BJ (cell line): ENCODE data around the gene KSR1. TPM values are rescaled to one million over a fixed set of nuclear protein-coding genes. Genes with fewer than 3 reads are reported as not detected.
"Not testable (repeated sequence)": the region's sequence is repeated elsewhere in the genome, so short reads cannot be mapped to it uniquely, and the experiment has no call there.

Experiments used
- CTCF ChIA-PET: fragments of 350-600 bp; formaldehyde crosslinking; extraction: SDS; loops from one replicate; lab custom pipeline; 2021; ENCODE audit warnings: antibody characterized with exemption, inconsistent platforms; lab: Yijun Ruan, JAX
- POLR2A ChIA-PET: fragments of 300-600 bp; sonication (Branson Sonifier 250); formaldehyde crosslinking; extraction: SDS; loops from one replicate; lab custom pipeline; 2021; ENCODE audit warnings: antibody characterized with exemption; lab: Charles Lee
- DNase-seq: peaks from one replicate; pipeline ENCODE4 v3.0.0-alpha.2; 2011; ENCODE audit warnings: low read depth
- H3K27me3 ChIP-seq: 2 replicates; pipeline ENCODE4 v1.6.0; 2011; ENCODE audit warnings: low read length; ENCODE audit not compliant: control insufficient read depth, insufficient read depth
- H3K36me3 ChIP-seq: 2 replicates; pipeline ENCODE4 v1.5.1; 2011; ENCODE audit warnings: low read length; ENCODE audit not compliant: control insufficient read depth, insufficient read depth
- H3K4me3 ChIP-seq: 2 replicates; pipeline ENCODE4 v1.5.1; 2011; ENCODE audit warnings: low read depth, mild to moderate bottlenecking, control low read depth, low read length
- CTCF ChIP-seq: IDR thresholded peaks from 2 replicates; pipeline ENCODE4 v1.5.1; 2011; ENCODE audit warnings: low read depth, mild to moderate bottlenecking, control low read depth, inconsistent platforms, low read length, moderate library complexity; ENCODE audit not compliant: insufficient read depth
- polyA plus RNA-seq: library from polyadenylated mRNA; depleted of rRNA; stranded (reverse); fragments of >200 nt; gene quantifications from 2 replicates; pipeline ENCODE4 v1.2.3, GENCODE V29; 2011

The KSR1 gene
- polyA plus RNA-seq, 1 experiment = 6.8 TPM

GRCh38 chr17:27640790-27641189 lies 184.5 kb downstream of the KSR1 start:
- CTCF ChIA-PET = interaction anchor here (1.1 to 3.9 kb wide), 3 partner anchors 10 to 31 kb away, joined by 4 to 26 read pairs (median 4); no protein-coding TSS in a partner anchor
- DNase-seq = no peak

GRCh38 chr17:27644586-27644985 lies 188.3 kb downstream of the KSR1 start:
- no peak for DNase-seq

More at GRCh38 chr17:27640790-27641189, 184.5 kb downstream of the KSR1 start:
- POLR2A ChIA-PET = interaction anchor here (0.6 kb wide), 1 partner anchor 10 kb away, joined by 3 read pairs; the partner anchor contains the start of gene LGALS9
- Histone ChIP-seq H3K36me3 (no peaks in the 10 kb centered on the region), H3K4me3 (no peak overlapping the region), H3K27me3 (no peaks in the 10 kb centered on the region)
- TF ChIP-seq CTCF = no peak

GRCh38 chr17:27645621-27646020 lies 189.4 kb downstream of the KSR1 start:
- POLR2A ChIA-PET, H3K36me3 ChIP-seq, H3K4me3 ChIP-seq, H3K27me3 ChIP-seq, DNase-seq: not testable (repeated sequence)
- CTCF ChIA-PET = interaction anchor here (0.8 to 14.4 kb wide), 2 partner anchors 38 to 412 kb away, joined by 3 to 415 read pairs; no protein-coding TSS in a partner anchor

More at GRCh38 chr17:27644586-27644985, 188.3 kb downstream of the KSR1 start:
- Histone ChIP-seq H3K4me3 (no peak overlapping the region), H3K36me3 (no peaks in the 10 kb centered on the region), H3K27me3 (no peaks in the 10 kb centered on the region)
- CTCF ChIA-PET = interaction anchor here (14.4 kb wide), 1 partner anchor 37 kb away, joined by 415 read pairs; no protein-coding TSS in a partner anchor
- no peak for TF ChIP-seq CTCF
- POLR2A ChIA-PET = no interaction called here

- no peak overlapping the region for H3K4me3 ChIP-seq
- no peak for DNase-seq
- TF ChIP-seq CTCF = no peak
- H3K36me3 ChIP-seq = no peaks in the 10 kb centered on the region
- CTCF ChIA-PET = interaction anchor here (0.8 to 14.4 kb wide), 3 partner anchors 9 to 413 kb away, joined by 3 to 415 read pairs (median 3); no protein-coding TSS in a partner anchor
- POLR2A ChIA-PET = no interaction called here
- H3K27me3 ChIP-seq = no peaks in the 10 kb centered on the region
Measured at GRCh38 chr17:27646232-27646631, 190.0 kb downstream of the KSR1 start.

- no peak for DNase-seq
- ChIA-PET CTCF (interaction anchor here (0.6 to 14.4 kb wide), 5 partner anchors 40 to 410 kb away, joined by 3 to 415 read pairs (median 4); no protein-coding TSS in a partner anchor), POLR2A (no interaction called here)
- no peak for TF ChIP-seq CTCF
- Histone ChIP-seq H3K4me3 (no peak overlapping the region), H3K27me3 (no peaks in the 10 kb centered on the region), H3K36me3 (no peaks in the 10 kb centered on the region)
Measured at GRCh38 chr17:27647765-27648164, 191.5 kb downstream of the KSR1 start.

- CTCF ChIA-PET = interaction anchor here (1.0 to 14.4 kb wide), 6 partner anchors 9 to 413 kb away, joined by 3 to 415 read pairs (median 30); no protein-coding TSS in a partner anchor
- POLR2A ChIA-PET = not testable (repeated sequence)
Measured at GRCh38 chr17:27649111-27649571, 192.9 kb downstream of the KSR1 start.

More at GRCh38 chr17:27649111-27649571, 192.9 kb downstream of the KSR1 start:
- H3K27me3 ChIP-seq, H3K36me3 ChIP-seq, H3K4me3 ChIP-seq, DNase-seq: not testable (repeated sequence)
